Retinal pigment epithelial cell (primary cell): Measurements from ENCODE around the gene CLDN25.
"Not testable (repeated sequence)": the region's sequence is repeated elsewhere in the genome, so short reads cannot be mapped to it uniquely, and the experiment has no call there.

Experiments
- DNase-seq: peaks from one replicate; pipeline ENCODE4 v3.0.0-alpha.2; 2010; ENCODE audit warnings: low read depth
- H3K4me3 ChIP-seq: 2 replicates; pipeline ENCODE4 v1.5.1; 2011; ENCODE audit warnings: mild to moderate bottlenecking, low read length, control low read depth, moderate library complexity
- TF ChIP-seq, protein P1 (sequence below): conservative IDR thresholded peaks from 2 replicates; pipeline ENCODE4 v1.5.1; 2011; ENCODE audit warnings: low read depth, low read length, control low read depth, inconsistent platforms

The CLDN25 gene

DNA sequence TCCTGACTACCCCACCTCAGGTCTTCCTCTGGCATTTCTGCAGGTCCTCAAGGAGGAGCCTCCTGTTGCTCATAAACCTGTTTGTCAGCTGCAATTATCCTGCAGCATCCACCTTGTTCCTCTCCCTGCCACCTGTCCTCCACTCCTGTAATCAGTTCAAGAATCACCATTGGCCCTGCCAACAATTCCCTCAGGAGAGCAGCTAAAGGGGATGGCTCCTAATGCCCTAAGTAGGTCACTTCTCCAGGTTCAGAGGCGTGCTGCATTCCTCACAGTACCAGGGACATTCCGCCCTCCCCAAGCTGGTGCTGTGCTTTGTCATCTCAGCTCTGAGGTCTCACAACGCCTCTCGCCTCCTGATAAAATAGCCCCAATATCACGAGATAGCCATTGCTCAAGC is 2.1 kb downstream of the CLDN25 start:
- no peak for DNase-seq
- TF ChIP-seq, protein P1, sequence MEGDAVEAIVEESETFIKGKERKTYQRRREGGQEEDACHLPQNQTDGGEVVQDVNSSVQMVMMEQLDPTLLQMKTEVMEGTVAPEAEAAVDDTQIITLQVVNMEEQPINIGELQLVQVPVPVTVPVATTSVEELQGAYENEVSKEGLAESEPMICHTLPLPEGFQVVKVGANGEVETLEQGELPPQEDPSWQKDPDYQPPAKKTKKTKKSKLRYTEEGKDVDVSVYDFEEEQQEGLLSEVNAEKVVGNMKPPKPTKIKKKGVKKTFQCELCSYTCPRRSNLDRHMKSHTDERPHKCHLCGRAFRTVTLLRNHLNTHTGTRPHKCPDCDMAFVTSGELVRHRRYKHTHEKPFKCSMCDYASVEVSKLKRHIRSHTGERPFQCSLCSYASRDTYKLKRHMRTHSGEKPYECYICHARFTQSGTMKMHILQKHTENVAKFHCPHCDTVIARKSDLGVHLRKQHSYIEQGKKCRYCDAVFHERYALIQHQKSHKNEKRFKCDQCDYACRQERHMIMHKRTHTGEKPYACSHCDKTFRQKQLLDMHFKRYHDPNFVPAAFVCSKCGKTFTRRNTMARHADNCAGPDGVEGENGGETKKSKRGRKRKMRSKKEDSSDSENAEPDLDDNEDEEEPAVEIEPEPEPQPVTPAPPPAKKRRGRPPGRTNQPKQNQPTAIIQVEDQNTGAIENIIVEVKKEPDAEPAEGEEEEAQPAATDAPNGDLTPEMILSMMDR, result no peak
- no peak overlapping the region for H3K4me3 ChIP-seq

DNA sequence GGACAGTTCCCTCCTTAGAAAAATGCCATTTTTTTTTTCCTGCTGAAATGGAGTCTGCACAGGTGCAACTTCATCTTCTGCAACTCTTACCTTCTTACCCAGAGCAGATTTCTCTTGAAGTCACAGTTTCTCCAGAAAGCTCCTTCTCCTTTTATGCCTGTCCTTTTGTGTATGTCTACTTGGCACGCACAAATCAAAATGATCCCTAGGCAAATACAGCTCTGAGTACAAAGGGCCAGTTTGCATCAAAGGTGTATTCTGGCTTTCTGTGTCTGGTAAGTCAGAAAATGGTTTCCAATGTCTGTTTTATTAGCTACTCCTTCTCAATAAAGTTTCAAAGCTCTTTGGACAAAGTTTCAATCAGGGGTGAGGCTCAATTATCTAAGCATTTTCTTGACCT is 2.5 kb downstream of the CLDN25 start:
- TF ChIP-seq, protein P1, result no peak
- DNase-seq, result no peak

DNA sequence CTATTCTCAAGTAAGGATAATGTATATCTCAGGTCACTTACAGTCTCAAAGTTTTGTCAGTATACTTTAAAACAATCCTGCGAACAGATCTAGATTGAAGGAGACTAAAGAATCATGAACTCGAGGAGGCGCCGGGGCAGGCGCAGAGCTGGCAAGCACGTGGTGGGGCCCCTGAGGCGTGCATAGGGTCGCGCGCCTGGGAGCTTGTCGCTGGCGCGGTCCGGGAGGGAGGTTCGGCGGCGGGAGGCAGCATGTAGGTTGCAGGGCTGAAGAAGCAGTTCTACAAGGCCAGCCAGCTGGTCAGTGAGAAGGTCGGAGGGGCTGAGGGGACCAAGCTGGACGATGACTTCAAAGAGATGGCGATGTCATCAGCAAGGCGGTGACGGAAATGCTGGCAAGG is 9.4 kb downstream of the CLDN25 start:
- DNase-seq, H3K4me3 ChIP-seq: not testable (repeated sequence)

More for the DNA sequence above, 2.5 kb downstream of the CLDN25 start:
- H3K4me3 ChIP-seq, result no peak overlapping the region

DNA sequence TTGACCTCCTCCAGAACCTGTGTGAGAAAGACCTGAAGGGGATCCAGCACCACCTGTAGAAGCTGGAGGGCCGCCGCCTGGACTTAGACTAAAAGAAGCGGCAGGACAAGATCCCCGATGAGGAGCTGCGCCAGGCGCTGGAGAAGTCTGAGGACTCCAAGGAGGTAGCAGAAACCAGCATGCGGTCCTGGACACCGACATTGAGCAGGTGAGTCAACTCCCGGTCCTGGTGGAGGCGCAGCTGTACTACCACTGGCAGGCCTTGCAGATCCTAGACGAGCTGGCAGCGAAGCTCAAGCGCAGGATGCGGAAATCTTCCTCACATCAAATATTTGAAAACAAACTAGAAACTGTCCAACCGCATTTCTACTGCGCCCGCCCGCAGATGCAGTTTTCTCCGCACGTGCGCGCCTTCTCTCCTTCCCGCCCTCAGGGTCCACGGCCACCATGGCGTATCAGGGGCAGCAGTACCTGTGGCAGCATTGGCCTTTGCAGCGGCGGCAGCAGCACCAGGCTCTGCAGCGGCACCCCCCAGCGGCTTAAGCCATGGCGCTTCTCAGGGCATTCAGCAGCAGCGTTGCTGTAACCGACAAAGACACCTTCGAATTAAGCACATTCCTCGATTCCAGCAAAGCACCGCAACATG is 10.2 kb downstream of the CLDN25 start:
- H3K4me3 ChIP-seq, result no peak overlapping the region
- no peak for DNase-seq
- TF ChIP-seq, protein P1, result no peak

DNA sequence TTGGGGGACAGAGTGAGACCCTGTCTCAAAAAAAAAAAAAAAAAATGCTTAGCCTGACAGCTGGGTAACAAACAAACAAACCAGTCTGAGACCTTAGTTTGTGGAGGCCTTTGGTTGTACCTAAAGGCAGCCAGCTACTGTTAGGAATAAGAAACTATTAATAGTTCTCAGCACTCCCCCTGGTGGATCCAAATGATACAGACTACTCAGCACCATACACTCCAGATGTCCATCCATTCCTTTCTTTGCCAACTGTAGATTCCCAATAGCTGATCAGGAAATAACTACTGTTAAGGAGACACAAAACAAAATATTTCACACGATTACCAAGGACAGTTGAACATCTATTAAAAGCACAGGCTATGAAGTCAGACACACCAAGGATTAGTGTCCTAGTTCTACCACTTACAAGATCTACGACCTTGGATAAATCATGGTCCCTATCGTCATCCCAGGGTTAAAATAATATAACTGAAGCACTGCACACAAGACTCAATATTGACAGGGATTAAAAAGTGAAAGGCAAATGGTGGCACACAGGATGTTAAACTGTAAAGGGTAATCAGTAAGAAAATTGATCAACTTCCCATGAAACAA is 17.2 kb downstream of the CLDN25 start:
- H3K4me3 ChIP-seq, result no peak overlapping the region

DNA sequence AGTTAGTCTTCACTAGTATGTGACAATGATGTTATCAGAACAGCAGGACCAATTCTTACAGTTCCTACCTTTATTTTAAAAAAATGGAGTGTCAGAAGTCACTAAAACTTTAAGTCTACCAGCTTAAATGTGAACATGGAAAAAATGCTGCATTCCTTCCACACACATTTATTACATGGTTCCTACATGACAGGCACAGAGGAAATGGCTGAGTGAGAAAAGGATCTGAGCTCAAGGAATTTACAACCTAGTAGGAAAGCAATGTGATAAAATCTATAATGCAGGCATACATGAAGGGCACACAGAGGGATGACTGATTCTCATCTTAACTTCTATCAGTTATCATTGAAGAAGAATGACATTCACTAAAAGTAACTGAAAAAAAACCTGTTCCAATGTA is 23.0 kb downstream of the CLDN25 start:
- H3K4me3 ChIP-seq, result no peak overlapping the region
- TF ChIP-seq, protein P1, result no peak
- DNase-seq, result no peak

More for the DNA sequence above, 17.2 kb downstream of the CLDN25 start:
- no peak for DNase-seq
- TF ChIP-seq, protein P1, result peak; percentile 78

DNA sequence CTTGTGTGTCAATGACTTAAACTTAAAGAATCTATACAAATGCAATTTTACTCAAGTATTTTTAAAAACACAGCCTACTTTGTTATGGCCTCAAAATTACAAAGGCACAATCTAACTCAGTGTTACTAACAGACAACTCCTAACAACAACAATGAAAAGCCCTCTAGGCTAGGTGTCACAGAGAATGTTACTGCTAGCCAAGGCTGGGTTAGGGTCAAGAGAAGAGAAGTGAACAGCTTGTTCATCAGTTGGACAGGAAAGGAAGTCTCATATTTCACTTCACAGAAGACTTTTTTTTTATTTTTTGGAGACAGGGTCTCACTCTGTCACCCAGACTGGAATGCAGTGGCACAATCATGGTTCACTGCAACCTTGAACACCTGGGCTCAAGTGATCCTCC is 26.0 kb downstream of the CLDN25 start:
- TF ChIP-seq, protein P1, result no peak
- no peak overlapping the region for H3K4me3 ChIP-seq
- no peak for DNase-seq
